DOHH2 (cell line): ENCODE results near the gene ADH1A.

Source experiments
- H3F3A ChIP-seq: fragments of 200-600 bp; sonication (generic), shearing (Covaris generic); 2 replicates; pipeline ENCODE4 v1.6.0; 2016; ENCODE audit warnings: antibody characterized with exemption, mild to moderate bottlenecking; ENCODE audit not compliant: control insufficient read depth, insufficient read depth
- H3K27ac ChIP-seq: fragments of 200-600 bp; sonication (generic); 2 replicates; pipeline ENCODE4 v1.5.1; 2014; ENCODE audit warnings: low read depth, mild to moderate bottlenecking, low read length, moderate library complexity
- H3K27me3 ChIP-seq: fragments of 200-600 bp; sonication (generic); 2 replicates; pipeline ENCODE4 v1.6.1; 2014; ENCODE audit warnings: mild to moderate bottlenecking, low read length, mixed read lengths; ENCODE audit not compliant: control insufficient read depth
- H3K36me3 ChIP-seq: fragments of 200-600 bp; sonication (generic); 2 replicates; pipeline ENCODE4 v1.6.1; 2014; ENCODE audit warnings: mild to moderate bottlenecking, low read length, moderate library complexity, mixed read lengths; ENCODE audit not compliant: control insufficient read depth
- H3K4me1 ChIP-seq: fragments of 200-600 bp; sonication (generic); 2 replicates; pipeline ENCODE4 v1.6.1; 2014; ENCODE audit warnings: mild to moderate bottlenecking, low read length, mixed read lengths; ENCODE audit not compliant: control insufficient read depth
- H3K4me2 ChIP-seq: fragments of 200-600 bp; sonication (generic); 2 replicates; pipeline ENCODE4 v1.6.0; 2014; ENCODE audit warnings: mild to moderate bottlenecking, low read length, moderate library complexity
- H3K4me3 ChIP-seq: fragments of 200-600 bp; sonication (generic); 2 replicates; pipeline ENCODE4 v1.5.1; 2014; ENCODE audit warnings: mild to moderate bottlenecking, low read length, mixed read lengths
- H3K79me2 ChIP-seq: fragments of 200-600 bp; sonication (generic); 2 replicates; pipeline ENCODE4 v1.6.1; 2014; ENCODE audit warnings: mild to moderate bottlenecking, low read length, mixed read lengths; ENCODE audit not compliant: control insufficient read depth
- H3K9me2 ChIP-seq: fragments of 200-600 bp; sonication (generic); replicated peaks from 2 replicates; pipeline ENCODE4 v1.6.1; 2014; ENCODE audit warnings: mild to moderate bottlenecking, low read length, mixed read lengths; ENCODE audit not compliant: control insufficient read depth
- H3K9me3 ChIP-seq: fragments of 200-600 bp; sonication (generic); 2 replicates; pipeline ENCODE4 v1.6.1; 2014; ENCODE audit warnings: antibody characterized with exemption, low read length, mixed read lengths; ENCODE audit not compliant: control insufficient read depth, insufficient read depth
- H4K20me1 ChIP-seq: fragments of 200-600 bp; sonication (generic); 2 replicates; pipeline ENCODE4 v1.6.0; 2014; ENCODE audit warnings: low read depth, mild to moderate bottlenecking, antibody characterized with exemption, low read length, moderate library complexity; ENCODE audit not compliant: control insufficient read depth, insufficient read depth
- EZH2phosphoT487 ChIP-seq: fragments of 200-600 bp; sonication (generic); IDR thresholded peaks from 2 replicates; pipeline ENCODE4 v1.6.1; 2017; ENCODE audit warnings: borderline replicate concordance, mild to moderate bottlenecking, antibody characterized with exemption, low read length, moderate library complexity, mixed read lengths
- TF ChIP-seq, protein P1 (sequence below): fragments of 200-600 bp; sonication (generic); IDR thresholded peaks from one replicate; pipeline ENCODE4 v1.5.1; 2014; ENCODE audit warnings: antibody characterized with exemption, mild to moderate bottlenecking, low read depth, low read length; ENCODE audit not compliant: poor library complexity, severe bottlenecking

ADH1A gene

DNA sequence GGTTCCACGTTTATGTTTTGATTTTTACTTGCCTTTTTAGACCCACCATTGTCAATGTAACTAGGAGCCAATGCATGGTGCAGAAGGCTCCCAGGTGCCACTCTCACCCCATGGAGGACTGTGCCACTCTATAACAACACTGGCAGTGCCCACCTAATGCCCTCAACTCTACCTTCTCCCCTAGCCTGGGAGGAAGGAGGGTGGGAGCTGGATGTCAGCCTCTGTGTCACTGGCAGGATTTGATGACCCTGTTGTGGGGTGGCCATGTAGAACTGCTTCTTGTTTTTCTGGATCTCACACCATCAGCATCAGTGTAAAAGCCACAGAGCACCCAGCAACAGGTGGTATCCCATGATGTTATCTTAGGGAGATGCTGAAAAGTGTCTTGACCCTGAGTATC, 44.1 kb upstream of the ADH1A start:
- H3F3A ChIP-seq = no peaks in the 10 kb centered on the region
- H3K4me3 ChIP-seq = no peak overlapping the region
- no peaks in the 10 kb centered on the region for H3K36me3 ChIP-seq
- no peaks in the 10 kb centered on the region for H4K20me1 ChIP-seq
- no peaks in the 10 kb centered on the region for H3K9me3 ChIP-seq
- no peaks in the 10 kb centered on the region for H3K4me1 ChIP-seq
- no peaks in the 10 kb centered on the region for H3K79me2 ChIP-seq
- no peak overlapping the region for H3K27ac ChIP-seq
- TF ChIP-seq, protein P1, sequence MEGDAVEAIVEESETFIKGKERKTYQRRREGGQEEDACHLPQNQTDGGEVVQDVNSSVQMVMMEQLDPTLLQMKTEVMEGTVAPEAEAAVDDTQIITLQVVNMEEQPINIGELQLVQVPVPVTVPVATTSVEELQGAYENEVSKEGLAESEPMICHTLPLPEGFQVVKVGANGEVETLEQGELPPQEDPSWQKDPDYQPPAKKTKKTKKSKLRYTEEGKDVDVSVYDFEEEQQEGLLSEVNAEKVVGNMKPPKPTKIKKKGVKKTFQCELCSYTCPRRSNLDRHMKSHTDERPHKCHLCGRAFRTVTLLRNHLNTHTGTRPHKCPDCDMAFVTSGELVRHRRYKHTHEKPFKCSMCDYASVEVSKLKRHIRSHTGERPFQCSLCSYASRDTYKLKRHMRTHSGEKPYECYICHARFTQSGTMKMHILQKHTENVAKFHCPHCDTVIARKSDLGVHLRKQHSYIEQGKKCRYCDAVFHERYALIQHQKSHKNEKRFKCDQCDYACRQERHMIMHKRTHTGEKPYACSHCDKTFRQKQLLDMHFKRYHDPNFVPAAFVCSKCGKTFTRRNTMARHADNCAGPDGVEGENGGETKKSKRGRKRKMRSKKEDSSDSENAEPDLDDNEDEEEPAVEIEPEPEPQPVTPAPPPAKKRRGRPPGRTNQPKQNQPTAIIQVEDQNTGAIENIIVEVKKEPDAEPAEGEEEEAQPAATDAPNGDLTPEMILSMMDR = no peak
- TF ChIP-seq EZH2phosphoT487 = no peak
- no peak overlapping the region for H3K4me2 ChIP-seq
- H3K27me3 ChIP-seq = no peaks in the 10 kb centered on the region
- no peaks in the 10 kb centered on the region for H3K9me2 ChIP-seq

- Histone ChIP-seq H3K27me3 (no peaks in the 10 kb centered on the region), H3F3A (no peaks in the 10 kb centered on the region), H3K9me2 (no peaks in the 10 kb centered on the region; the same call in 1 of the 2 replicates), H4K20me1 (no peaks in the 10 kb centered on the region), H3K27ac (no peak overlapping the region), H3K4me3 (no peak overlapping the region), H3K4me1 (no peaks in the 10 kb centered on the region), H3K36me3 (no peaks in the 10 kb centered on the region), H3K79me2 (no peaks in the 10 kb centered on the region), H3K4me2 (no peak overlapping the region), H3K9me3 (no peaks in the 10 kb centered on the region)
- no peak for TF ChIP-seq EZH2phosphoT487
- TF ChIP-seq, protein P1 = no peak
These were observed 39.9 kb upstream of the ADH1A start for GRCh38 chr4:99330648-99331047.

DNA sequence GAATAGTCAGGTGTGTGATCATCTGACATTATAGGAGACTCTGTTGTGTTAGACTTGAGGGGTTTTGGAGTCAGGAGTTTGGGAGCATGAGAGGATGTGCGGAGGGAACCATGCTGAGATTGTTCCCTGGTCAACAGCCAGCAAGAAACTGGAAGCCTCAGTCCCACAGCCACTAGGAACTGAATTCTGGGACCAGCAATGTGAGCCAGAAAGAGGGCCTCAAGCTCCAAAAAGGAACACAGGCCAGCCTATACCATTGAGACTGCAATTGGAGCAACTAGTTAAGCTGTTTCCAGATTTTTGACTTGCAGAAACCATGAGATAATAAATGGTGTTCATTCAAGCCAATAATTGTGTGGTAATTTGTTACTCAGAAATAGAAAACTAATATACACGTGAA, 39.1 kb upstream of the ADH1A start:
- Histone ChIP-seq H3K27ac (no peak overlapping the region), H3K9me3 (no peaks in the 10 kb centered on the region), H3K4me3 (no peak overlapping the region), H3K9me2 (no peaks in the 10 kb centered on the region; the same call in 1 of the 2 replicates), H3K4me2 (no peak overlapping the region), H3K27me3 (no peaks in the 10 kb centered on the region), H3F3A (no peaks in the 10 kb centered on the region), H4K20me1 (no peaks in the 10 kb centered on the region), H3K79me2 (no peaks in the 10 kb centered on the region), H3K36me3 (no peaks in the 10 kb centered on the region), H3K4me1 (no peaks in the 10 kb centered on the region)
- no peak for TF ChIP-seq EZH2phosphoT487
- TF ChIP-seq, protein P1 = no peak

- Histone ChIP-seq H3K27me3 (no peaks in the 10 kb centered on the region), H3K36me3 (no peaks in the 10 kb centered on the region), H3K4me3 (no peak overlapping the region), H3K4me1 (no peaks in the 10 kb centered on the region), H3K9me2 (no peaks in the 10 kb centered on the region; the same call in 1 of the 2 replicates), H4K20me1 (no peaks in the 10 kb centered on the region), H3K27ac (no peak overlapping the region), H3K79me2 (no peaks in the 10 kb centered on the region), H3K4me2 (no peak overlapping the region), H3K9me3 (no peaks in the 10 kb centered on the region), H3F3A (no peaks in the 10 kb centered on the region)
- TF ChIP-seq, protein P1 = no peak
- no peak for TF ChIP-seq EZH2phosphoT487
These were observed 34.2 kb upstream of the ADH1A start for GRCh38 chr4:99324979-99325378.
